Measurements from ENCODE around the gene IZUMO3. TPM values are rescaled to one million over a fixed set of nuclear protein-coding genes. Genes with fewer than 3 reads are reported as not detected.

IZUMO3 gene, protein sequence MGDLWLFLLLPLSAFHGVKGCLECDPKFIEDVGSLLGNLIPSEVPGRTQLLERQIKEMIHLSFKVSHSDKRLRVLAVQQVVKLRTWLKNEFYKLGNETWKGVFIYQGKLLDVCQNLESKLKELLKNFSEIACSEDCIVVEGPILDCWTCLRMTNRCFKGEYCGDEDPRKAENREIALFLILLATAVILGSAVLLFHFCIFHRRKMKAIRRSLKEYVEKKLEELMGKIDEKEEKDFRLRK
- total RNA-seq (2021; ENCODE audit: unreplicated experiment): not detected
- not detected for polyA plus RNA-seq (2012; ENCODE audit: insufficient read length)
- not detected for Bru-seq, nascent RNA
- BruChase-seq, experiment 1, labeled RNA remaining after a 2-hour chase: not detected
- not detected for BruChase-seq, experiment 2, labeled RNA remaining after a 6-hour chase
- long read RNA-seq: 0 reads

DNA sequence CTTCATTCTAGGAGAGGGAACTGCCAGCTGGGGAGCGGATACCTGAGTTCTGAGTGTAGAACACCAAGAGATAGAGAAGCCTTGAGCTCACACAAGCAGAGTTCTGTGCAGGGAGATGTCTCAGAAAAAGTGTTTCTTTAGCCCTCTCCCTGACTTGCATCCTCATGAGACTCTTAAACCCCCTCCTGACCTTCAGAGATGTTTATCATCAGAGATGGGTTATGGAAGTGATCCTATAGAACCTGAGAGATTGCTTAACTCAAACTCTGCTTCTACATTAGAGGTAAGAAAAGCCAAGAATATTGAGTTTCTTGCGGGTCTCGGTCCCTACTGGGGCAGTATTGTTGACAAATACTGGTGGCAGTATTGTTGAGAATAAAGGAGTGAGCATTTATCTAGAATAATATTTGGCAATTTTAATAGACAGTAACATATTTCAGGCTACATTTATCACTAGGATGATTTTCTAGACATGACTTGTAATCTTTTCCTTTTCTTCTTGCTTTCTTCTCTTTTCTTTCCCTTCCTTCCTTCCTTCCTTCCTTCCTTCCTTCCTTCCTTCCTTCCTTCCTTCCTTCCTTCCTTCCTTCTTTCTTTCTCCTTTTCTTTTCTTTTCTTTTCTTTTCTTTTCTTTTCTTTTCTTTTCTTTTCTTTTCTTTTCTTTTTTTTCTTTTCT lies at the start of gene IZUMO3:
IZUMO3 (minus strand) TSS at position 51 of the 676 bp plus-strand sequence. CDS start 248 bp downstream, outside the sequence.
- Histone ChIP-seq H3K4me3 (ENCODE audit: low read depth in 2 of 2, low read length in 2 of 2) (no peak within 1 kb of the TSS), H3K27me3 (ENCODE audit: control insufficient read depth, insufficient read depth, low read length) (no peaks in the 10 kb centered on the region), H3K36me3 (ENCODE audit: control insufficient read depth, insufficient read depth, low read length) (no peaks in the 10 kb centered on the region), H3K4me1 (ENCODE audit: control insufficient read depth, insufficient read depth, low read length) (no peaks in the 10 kb centered on the region), H3K27ac (ENCODE audit: low read length) (no peak within 1 kb of the TSS), H3K9me3 (ENCODE audit: control insufficient read depth, insufficient read depth, low read depth, low read length) (no peaks in the 10 kb centered on the region)
- intact Hi-C loops (cut with micrococcal nuclease; ENCODE audit: unreplicated experiment) (no loop called here), in situ Hi-C loops (cut with HindIII; ENCODE audit: low pct_unique_long_range_greater_than_20kb, low sequenced_read_pairs) (no loop called here)
- ChIA-PET POLR2A (no interaction called here), CTCF (no interaction called here)
- no peak for ATAC-seq
- no TSS peak for BruUV-seq (replicated peaks)
- no peak for DNase-seq (ENCODE audit: low read depth, low spot score)
- TF ChIP-seq, protein P1, sequence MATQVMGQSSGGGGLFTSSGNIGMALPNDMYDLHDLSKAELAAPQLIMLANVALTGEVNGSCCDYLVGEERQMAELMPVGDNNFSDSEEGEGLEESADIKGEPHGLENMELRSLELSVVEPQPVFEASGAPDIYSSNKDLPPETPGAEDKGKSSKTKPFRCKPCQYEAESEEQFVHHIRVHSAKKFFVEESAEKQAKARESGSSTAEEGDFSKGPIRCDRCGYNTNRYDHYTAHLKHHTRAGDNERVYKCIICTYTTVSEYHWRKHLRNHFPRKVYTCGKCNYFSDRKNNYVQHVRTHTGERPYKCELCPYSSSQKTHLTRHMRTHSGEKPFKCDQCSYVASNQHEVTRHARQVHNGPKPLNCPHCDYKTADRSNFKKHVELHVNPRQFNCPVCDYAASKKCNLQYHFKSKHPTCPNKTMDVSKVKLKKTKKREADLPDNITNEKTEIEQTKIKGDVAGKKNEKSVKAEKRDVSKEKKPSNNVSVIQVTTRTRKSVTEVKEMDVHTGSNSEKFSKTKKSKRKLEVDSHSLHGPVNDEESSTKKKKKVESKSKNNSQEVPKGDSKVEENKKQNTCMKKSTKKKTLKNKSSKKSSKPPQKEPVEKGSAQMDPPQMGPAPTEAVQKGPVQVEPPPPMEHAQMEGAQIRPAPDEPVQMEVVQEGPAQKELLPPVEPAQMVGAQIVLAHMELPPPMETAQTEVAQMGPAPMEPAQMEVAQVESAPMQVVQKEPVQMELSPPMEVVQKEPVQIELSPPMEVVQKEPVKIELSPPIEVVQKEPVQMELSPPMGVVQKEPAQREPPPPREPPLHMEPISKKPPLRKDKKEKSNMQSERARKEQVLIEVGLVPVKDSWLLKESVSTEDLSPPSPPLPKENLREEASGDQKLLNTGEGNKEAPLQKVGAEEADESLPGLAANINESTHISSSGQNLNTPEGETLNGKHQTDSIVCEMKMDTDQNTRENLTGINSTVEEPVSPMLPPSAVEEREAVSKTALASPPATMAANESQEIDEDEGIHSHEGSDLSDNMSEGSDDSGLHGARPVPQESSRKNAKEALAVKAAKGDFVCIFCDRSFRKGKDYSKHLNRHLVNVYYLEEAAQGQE (IDR thresholded peaks at IDR 0.05; ENCODE audit: insufficient read depth in 1 of 2, low read depth in 2 of 2, low read length in 1 of 2): no peak
- TF ChIP-seq SIN3A (IDR thresholded peaks at IDR 0.05; ENCODE audit: borderline replicate concordance, insufficient read depth, low read depth, low read length) (no peak), POLR2AphosphoS5 (IDR thresholded peaks at IDR 0.05; ENCODE audit: low read depth, low read length) (no peak), TCF7L2 (IDR thresholded peaks at IDR 0.05; ENCODE audit: low read depth, low read length) (no peak)
- TF ChIP-seq, protein P2, sequence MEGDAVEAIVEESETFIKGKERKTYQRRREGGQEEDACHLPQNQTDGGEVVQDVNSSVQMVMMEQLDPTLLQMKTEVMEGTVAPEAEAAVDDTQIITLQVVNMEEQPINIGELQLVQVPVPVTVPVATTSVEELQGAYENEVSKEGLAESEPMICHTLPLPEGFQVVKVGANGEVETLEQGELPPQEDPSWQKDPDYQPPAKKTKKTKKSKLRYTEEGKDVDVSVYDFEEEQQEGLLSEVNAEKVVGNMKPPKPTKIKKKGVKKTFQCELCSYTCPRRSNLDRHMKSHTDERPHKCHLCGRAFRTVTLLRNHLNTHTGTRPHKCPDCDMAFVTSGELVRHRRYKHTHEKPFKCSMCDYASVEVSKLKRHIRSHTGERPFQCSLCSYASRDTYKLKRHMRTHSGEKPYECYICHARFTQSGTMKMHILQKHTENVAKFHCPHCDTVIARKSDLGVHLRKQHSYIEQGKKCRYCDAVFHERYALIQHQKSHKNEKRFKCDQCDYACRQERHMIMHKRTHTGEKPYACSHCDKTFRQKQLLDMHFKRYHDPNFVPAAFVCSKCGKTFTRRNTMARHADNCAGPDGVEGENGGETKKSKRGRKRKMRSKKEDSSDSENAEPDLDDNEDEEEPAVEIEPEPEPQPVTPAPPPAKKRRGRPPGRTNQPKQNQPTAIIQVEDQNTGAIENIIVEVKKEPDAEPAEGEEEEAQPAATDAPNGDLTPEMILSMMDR (IDR thresholded peaks at IDR 0.05): no peak

DNA sequence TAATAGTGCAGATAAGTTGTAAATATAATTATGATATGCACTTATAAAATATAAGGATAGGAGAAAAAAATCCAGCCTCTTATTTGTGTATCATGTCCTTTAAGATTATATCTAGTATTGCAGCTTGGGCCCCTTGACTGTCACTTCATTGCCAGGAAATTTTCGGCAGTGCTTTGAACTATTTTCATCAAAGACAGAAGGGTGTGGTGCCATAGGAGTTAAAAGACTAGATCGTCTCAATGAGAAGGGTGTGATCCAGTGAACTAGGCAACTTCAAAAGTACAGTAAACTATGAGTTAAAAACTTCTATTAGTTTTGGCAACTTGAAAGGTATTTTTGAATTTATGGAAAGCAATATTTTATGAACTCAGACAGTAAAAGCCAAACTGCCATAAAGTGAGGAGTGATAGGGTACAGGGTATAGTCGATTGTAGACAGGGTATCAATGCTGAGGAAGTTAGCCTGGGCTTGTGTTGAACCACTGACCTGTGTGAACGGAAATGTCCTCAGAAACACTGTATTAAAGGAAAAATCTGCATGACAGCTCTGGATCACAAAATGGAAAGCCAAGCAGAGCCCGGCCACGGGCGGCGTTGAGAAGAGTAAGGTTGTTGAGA lies 48.6 kb upstream of the IZUMO3 start:
- POLR2A ChIA-PET: no interaction called here
- no TSS peak for BruUV-seq (replicated peaks)
- no peak for DNase-seq (ENCODE audit: low read depth, low spot score)
- H3K4me3 ChIP-seq (ENCODE audit: low read depth in 2 of 2, low read length in 2 of 2): no peak overlapping the region
- ATAC-seq: no peak
- intact Hi-C loops (cut with micrococcal nuclease; ENCODE audit: unreplicated experiment): no loop called here
- H3K36me3 ChIP-seq (ENCODE audit: control insufficient read depth, insufficient read depth, low read length): no peaks in the 10 kb centered on the region
- TF ChIP-seq, protein P1 (IDR thresholded peaks at IDR 0.05; ENCODE audit: insufficient read depth in 1 of 2, low read depth in 2 of 2, low read length in 1 of 2): no peak
- no peak for TF ChIP-seq SIN3A (IDR thresholded peaks at IDR 0.05; ENCODE audit: borderline replicate concordance, insufficient read depth, low read depth, low read length)
- TF ChIP-seq TCF7L2 (IDR thresholded peaks at IDR 0.05; ENCODE audit: low read depth, low read length): no peak
- TF ChIP-seq POLR2AphosphoS5 (IDR thresholded peaks at IDR 0.05; ENCODE audit: low read depth, low read length): no peak
- TF ChIP-seq, protein P2 (IDR thresholded peaks at IDR 0.05): no peak
- no peak overlapping the region for H3K27ac ChIP-seq (ENCODE audit: low read length)
- in situ Hi-C loops (cut with HindIII; ENCODE audit: low pct_unique_long_range_greater_than_20kb, low sequenced_read_pairs): no loop called here
- CTCF ChIA-PET: no interaction called here
- no peaks in the 10 kb centered on the region for H3K9me3 ChIP-seq (ENCODE audit: control insufficient read depth, insufficient read depth, low read depth, low read length)
- no peaks in the 10 kb centered on the region for H3K27me3 ChIP-seq (ENCODE audit: control insufficient read depth, insufficient read depth, low read length)
- H3K4me1 ChIP-seq (ENCODE audit: control insufficient read depth, insufficient read depth, low read length): no peaks in the 10 kb centered on the region

All from Panc1 (cell line).